Measurements from ENCODE around the gene EFNA5. TPM values are rescaled to one million over a fixed set of nuclear protein-coding genes. Genes with fewer than 3 reads are reported as not detected.

EFNA5 gene
- total RNA-seq, 2 donors from 2014 or later, result 6.0 to 13.5 TPM

DNA sequence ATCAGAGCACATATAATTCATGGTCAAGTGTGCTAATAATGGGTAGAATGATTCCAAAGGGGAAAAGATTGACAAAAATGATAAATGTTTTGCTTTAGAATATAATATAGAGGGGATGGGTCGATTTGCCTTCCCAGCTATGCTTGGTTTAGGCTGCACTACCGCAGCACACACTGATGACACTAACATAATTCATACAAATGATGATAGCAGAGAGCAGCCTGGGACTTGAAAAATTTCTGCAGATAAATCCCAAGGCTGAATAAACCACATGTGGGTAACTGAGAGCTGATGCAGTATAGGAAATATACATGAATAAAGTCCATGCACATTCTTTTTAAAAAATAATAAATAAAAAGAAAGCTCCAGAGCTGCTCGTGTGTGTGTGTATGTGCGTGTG, 54.5 kb downstream of the EFNA5 start:
- TF ChIP-seq, protein P1, sequence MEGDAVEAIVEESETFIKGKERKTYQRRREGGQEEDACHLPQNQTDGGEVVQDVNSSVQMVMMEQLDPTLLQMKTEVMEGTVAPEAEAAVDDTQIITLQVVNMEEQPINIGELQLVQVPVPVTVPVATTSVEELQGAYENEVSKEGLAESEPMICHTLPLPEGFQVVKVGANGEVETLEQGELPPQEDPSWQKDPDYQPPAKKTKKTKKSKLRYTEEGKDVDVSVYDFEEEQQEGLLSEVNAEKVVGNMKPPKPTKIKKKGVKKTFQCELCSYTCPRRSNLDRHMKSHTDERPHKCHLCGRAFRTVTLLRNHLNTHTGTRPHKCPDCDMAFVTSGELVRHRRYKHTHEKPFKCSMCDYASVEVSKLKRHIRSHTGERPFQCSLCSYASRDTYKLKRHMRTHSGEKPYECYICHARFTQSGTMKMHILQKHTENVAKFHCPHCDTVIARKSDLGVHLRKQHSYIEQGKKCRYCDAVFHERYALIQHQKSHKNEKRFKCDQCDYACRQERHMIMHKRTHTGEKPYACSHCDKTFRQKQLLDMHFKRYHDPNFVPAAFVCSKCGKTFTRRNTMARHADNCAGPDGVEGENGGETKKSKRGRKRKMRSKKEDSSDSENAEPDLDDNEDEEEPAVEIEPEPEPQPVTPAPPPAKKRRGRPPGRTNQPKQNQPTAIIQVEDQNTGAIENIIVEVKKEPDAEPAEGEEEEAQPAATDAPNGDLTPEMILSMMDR (IDR thresholded peaks at IDR 0.05), result no peak
- H3K27ac ChIP-seq, result no peak overlapping the region
- DNase-seq (ENCODE audit: low spot score) (no peak), ATAC-seq (ENCODE audit: insufficient number of reproducible peaks, low FRiP score, low read depth) (no peak)
- no peak overlapping the region for H3K4me3 ChIP-seq
- H3K9me3 ChIP-seq, result no peaks in the 10 kb centered on the region
- no peaks in the 10 kb centered on the region for H3K36me3 ChIP-seq
- no peaks in the 10 kb centered on the region for H3K27me3 ChIP-seq (replicated peaks; ENCODE audit: insufficient read depth)
- H3K4me1 ChIP-seq (ENCODE audit: control insufficient read depth in 1 of 2, low read depth in 2 of 2), result peaks cover 0 to 13% of the 10 kb centered on the region in 2 donors

DNA sequence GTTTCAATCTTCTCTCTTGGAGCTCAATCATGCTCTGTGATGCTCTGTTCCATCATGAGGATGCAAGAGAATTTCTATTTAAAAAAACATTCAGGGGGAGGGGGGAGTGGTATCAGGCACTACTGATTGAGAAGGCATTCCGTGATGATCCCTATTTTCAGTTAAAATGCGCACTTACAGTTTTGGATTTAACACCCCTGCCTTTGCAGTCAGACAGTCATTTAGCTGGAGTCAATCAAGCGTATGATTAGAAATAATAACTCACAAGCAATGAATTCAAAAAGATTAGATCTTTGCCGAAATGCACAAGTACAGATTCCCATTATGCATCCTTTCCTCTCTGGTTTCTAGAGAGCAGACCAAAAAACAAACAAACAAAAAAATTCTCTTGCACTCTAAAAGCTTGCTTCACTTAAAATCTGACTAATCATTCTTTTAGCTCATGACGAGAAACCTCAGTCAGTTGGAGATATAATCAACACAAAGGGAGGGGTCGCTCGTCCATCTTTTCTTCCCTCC, 55.4 kb downstream of the EFNA5 start:
- Histone ChIP-seq H3K36me3 (no peaks in the 10 kb centered on the region), H3K9me3 (no peaks in the 10 kb centered on the region), H3K27me3 (replicated peaks; ENCODE audit: insufficient read depth) (no peaks in the 10 kb centered on the region), H3K4me3 (no peak overlapping the region), H3K27ac (no peak overlapping the region), H3K4me1 (ENCODE audit: control insufficient read depth in 1 of 2, low read depth in 2 of 2) (peaks cover 0 to 13% of the 10 kb centered on the region in 2 donors)
- DNase-seq (ENCODE audit: low spot score) (no peak), ATAC-seq (ENCODE audit: insufficient number of reproducible peaks, low FRiP score, low read depth) (no peak)
- TF ChIP-seq, protein P1 (IDR thresholded peaks at IDR 0.05), result no peak

DNA sequence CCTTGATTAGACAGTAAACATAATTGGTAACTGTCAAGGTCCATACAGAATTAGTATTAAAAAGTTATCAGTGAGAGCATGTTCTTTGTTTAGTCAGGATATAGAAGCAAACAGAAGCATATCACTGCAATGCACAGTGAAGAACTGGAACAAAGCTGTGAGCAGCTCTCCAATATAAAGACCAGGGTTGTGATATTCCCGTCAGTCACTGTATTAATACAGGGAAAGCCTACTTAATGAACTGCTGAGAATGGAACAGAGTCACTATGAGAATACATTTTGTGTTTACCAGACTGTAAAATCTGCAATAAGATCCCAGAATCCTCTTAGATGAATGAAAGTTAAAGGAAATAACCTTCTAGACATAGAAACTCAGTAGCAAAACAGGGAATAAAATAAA, 58.2 kb downstream of the EFNA5 start:
- Histone ChIP-seq H3K4me1 (ENCODE audit: control insufficient read depth in 1 of 2, low read depth in 2 of 2) (peaks cover 0 to 13% of the 10 kb centered on the region in 2 donors), H3K27me3 (replicated peaks; ENCODE audit: insufficient read depth) (no peaks in the 10 kb centered on the region), H3K36me3 (no peaks in the 10 kb centered on the region), H3K27ac (no peak overlapping the region), H3K9me3 (no peaks in the 10 kb centered on the region), H3K4me3 (no peak overlapping the region)
- no peak for ATAC-seq (ENCODE audit: insufficient number of reproducible peaks, low FRiP score, low read depth)
- no peak for DNase-seq (ENCODE audit: low spot score)
- TF ChIP-seq, protein P1 (IDR thresholded peaks at IDR 0.05), result no peak

DNA sequence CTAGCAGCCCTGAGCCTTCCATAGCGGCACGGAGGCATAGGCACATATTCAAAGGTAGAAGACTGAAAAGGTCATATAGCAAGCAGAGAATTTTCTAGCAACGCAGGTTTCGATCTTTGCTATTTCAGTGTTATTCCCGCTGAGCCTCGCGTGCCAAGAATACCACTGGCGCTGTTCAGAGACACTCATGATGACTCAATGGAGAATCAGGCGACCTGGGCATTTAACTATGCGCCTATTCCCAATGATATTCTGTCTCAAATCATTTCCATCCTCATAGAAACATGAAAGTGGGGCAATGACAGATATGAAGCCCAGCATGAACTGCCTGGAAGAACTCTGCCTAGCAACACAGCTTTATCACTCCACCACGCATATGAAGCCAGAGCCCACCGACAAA, 59.9 kb downstream of the EFNA5 start:
- no peaks in the 10 kb centered on the region for H3K9me3 ChIP-seq

DNA sequence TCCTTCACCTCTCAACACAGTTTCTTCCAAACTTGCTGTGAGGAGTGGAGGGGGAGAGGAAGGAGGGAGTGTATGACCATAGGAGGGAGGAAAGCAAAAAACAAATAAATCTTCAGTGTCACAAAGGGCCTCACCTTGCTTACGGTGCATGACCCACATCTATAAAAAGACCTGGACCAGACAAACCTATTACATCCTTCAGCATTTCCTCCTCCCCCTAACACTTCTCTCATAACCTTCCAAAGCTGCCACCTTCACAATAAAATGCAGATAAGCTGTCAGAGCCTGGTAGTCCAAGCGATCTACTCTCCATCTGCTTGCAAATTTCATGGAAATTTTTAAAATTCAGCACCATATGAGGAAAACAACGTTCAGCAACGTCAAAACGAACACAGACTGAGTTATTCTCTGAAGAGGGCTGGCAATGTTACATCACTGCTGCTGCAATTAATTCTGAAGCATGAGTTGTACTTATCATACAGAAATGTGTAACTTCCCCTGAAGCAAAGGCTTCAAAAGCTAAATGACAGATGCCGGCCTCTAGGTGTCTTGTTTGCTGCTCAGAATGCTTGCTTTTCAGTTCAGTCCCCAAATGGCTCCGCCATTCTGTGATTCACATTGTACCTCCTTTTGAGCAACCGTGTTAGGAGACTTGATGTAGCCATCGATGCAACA, 62.9 kb downstream of the EFNA5 start:
- H3K27me3 ChIP-seq (replicated peaks; ENCODE audit: insufficient read depth), result no peaks in the 10 kb centered on the region
- no peak overlapping the region for H3K27ac ChIP-seq
- DNase-seq (ENCODE audit: low spot score) (no peak), ATAC-seq (ENCODE audit: insufficient number of reproducible peaks, low FRiP score, low read depth) (no peak)
- no peak overlapping the region for H3K4me3 ChIP-seq
- no peaks in the 10 kb centered on the region for H3K36me3 ChIP-seq
- H3K9me3 ChIP-seq, result no peaks in the 10 kb centered on the region
- H3K4me1 ChIP-seq (ENCODE audit: control insufficient read depth in 1 of 2, low read depth in 2 of 2), result no peaks in the 10 kb centered on the region
- TF ChIP-seq, protein P1 (IDR thresholded peaks at IDR 0.05), result no peak

More for the DNA sequence above, 59.9 kb downstream of the EFNA5 start:
- H3K36me3 ChIP-seq, result no peaks in the 10 kb centered on the region
- ATAC-seq (ENCODE audit: insufficient number of reproducible peaks, low FRiP score, low read depth) (no peak), DNase-seq (ENCODE audit: low spot score) (no peak)
- H3K27ac ChIP-seq, result no peak overlapping the region
- peaks cover 0 to 8% of the 10 kb centered on the region in 2 donors for H3K4me1 ChIP-seq (ENCODE audit: control insufficient read depth in 1 of 2, low read depth in 2 of 2)
- H3K27me3 ChIP-seq (replicated peaks; ENCODE audit: insufficient read depth), result no peaks in the 10 kb centered on the region
- H3K4me3 ChIP-seq, result no peak overlapping the region
- TF ChIP-seq, protein P1 (IDR thresholded peaks at IDR 0.05), result no peak
